Brain microvascular endothelial cell (primary cell): ENCODE results near the gene REG3A.

Experiments
- DNase-seq: peaks from one replicate; pipeline ENCODE4 v3.0.0-alpha.2; 2020
- H3K27ac ChIP-seq: fragments of 250-450 bp; sonication (Bioruptor Pico); 2 replicates; pipeline ENCODE4 v1.5.1; 2020; ENCODE audit warnings: mild to moderate bottlenecking, moderate library complexity
- H3K27me3 ChIP-seq: fragments of 250-450 bp; sonication (Bioruptor Pico); replicated peaks from 2 replicates; pipeline ENCODE4 v1.5.1; 2020; ENCODE audit warnings: mild to moderate bottlenecking
- H3K36me3 ChIP-seq: fragments of 250-450 bp; sonication (Bioruptor Pico); replicated peaks from 2 replicates; pipeline ENCODE4 v1.5.1; 2020; ENCODE audit warnings: mild to moderate bottlenecking
- H3K4me3 ChIP-seq: 2 replicates; pipeline ENCODE4 v1.5.1; 2011; ENCODE audit warnings: low read depth, mild to moderate bottlenecking, control low read depth, low read length, moderate library complexity
- in situ Hi-C: cut with HindIII; loops from 2 replicates; pipeline ENCODE4 v1.10.0; 2017; ENCODE audit warnings: low sequenced_read_pairs, low pct_ligation_motif_present
- TF ChIP-seq, protein P1 (sequence below): IDR thresholded peaks from 2 replicates; pipeline ENCODE4 v1.5.1; 2011; ENCODE audit warnings: low read depth, mild to moderate bottlenecking, moderate library complexity, low read length, control low read depth, inconsistent platforms; ENCODE audit errors: missing control alignments

REG3A gene

DNA sequence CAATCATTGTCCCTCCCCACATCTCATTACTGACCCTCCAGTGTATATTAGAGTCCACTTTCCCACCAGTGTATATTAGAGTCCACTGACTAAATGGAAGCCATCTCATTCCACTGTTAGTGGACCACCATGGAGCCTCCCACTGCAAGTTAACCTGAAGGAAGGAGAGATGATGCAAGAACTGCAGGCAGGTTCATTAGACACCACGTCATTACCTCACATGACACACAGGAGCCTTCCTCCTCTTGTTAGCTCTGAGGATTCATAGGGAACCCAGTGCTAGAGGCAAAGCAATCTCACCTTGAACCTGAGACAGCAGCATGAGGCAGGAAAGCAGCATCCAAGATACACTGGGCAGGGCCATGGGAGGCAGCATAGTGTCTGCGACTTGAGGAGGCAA is 523 bp downstream of the REG3A start:
- DNase-seq, result no peak
- Histone ChIP-seq H3K36me3 (no peaks in the 10 kb centered on the region), H3K27me3 (no peaks in the 10 kb centered on the region), H3K4me3 (no peak overlapping the region), H3K27ac (no peak overlapping the region)
- in situ Hi-C loops, result no loop called here
- TF ChIP-seq, protein P1, sequence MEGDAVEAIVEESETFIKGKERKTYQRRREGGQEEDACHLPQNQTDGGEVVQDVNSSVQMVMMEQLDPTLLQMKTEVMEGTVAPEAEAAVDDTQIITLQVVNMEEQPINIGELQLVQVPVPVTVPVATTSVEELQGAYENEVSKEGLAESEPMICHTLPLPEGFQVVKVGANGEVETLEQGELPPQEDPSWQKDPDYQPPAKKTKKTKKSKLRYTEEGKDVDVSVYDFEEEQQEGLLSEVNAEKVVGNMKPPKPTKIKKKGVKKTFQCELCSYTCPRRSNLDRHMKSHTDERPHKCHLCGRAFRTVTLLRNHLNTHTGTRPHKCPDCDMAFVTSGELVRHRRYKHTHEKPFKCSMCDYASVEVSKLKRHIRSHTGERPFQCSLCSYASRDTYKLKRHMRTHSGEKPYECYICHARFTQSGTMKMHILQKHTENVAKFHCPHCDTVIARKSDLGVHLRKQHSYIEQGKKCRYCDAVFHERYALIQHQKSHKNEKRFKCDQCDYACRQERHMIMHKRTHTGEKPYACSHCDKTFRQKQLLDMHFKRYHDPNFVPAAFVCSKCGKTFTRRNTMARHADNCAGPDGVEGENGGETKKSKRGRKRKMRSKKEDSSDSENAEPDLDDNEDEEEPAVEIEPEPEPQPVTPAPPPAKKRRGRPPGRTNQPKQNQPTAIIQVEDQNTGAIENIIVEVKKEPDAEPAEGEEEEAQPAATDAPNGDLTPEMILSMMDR, result no peak

DNA sequence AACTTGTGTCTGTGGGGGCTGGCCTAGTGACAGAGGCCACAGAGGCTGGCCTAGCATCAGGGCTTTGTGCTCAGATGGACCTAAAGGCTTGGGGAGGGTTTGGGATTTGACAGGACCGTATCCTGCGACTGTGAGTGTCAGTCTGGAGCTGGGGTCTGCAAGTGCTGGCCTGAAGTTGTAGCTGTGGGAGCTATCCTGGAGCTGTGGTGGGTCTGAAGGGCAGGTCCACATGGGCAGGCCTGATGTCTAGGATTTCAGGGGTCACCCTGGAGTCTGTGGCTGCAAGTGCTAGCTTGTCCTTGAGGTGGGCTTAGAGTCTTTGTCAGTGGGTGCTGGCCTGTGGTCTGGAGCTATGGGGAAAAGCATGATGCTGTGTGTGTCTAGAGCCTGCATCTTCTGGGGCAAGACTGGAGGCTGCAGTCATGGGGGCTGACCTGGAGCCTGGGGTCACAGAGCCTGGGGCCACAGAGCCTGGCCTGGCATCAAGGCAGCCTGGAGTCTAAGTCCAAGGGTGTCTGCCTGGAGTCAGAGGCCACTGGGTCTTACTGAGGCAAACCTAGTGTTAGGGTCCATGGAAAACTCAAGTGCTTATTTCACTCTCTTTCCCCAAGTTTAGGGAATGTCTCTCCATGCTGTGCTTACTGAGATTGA is 3.6 kb downstream of the REG3A start:
- in situ Hi-C loops, result no loop called here
- Histone ChIP-seq H3K4me3 (no peak overlapping the region), H3K36me3 (no peaks in the 10 kb centered on the region), H3K27ac (no peak overlapping the region), H3K27me3 (no peaks in the 10 kb centered on the region)
- TF ChIP-seq, protein P1, result no peak
- no peak for DNase-seq

DNA sequence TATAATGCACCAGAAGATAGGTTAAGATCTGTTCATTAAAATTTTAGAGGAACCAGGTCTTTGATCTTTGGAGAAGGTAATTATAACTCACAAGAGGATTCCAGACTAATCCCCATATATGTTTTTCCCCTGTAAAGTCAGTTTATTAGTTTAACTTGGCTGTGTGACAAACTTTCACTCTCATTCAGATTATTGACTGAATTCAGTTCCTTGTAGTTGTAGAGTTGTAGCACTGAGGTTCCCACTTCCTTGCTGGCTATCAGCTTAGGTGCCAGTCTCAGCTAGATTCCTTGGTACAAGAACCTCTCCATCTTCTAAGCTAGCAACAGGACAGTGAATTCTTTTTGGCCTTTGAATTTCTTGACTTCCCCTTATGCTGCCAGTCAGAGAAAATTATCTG is 20.1 kb downstream of the REG3A start:
- Histone ChIP-seq H3K36me3 (no peaks in the 10 kb centered on the region), H3K4me3 (no peak overlapping the region), H3K27me3 (no peaks in the 10 kb centered on the region), H3K27ac (no peak overlapping the region)
- TF ChIP-seq, protein P1, result no peak
- no peak for DNase-seq
- in situ Hi-C loops, result no loop called here

DNA sequence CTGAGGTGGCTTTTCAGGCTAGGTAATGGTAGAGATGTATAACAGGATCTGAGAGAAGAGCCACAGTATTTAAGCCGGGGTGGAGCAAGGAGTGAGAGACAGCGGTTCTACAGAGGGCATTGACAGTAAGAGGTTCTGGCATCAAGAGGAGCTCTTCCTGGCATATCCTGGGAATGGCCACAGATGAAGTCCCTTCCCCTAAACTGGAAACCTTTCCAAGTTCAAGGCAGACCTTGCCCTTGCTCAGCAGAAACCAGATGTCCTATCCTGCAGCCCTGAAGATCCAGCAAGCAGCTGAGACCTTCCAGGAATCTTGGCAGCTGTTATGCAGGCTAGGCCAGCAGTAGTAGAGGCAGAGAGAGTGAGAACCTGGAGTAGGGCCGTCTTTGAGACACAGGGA is 21.2 kb downstream of the REG3A start:
- H3K4me3 ChIP-seq, result no peak overlapping the region
- no peak for DNase-seq
- in situ Hi-C loops, result no loop called here
- H3K27ac ChIP-seq, result no peak overlapping the region
- TF ChIP-seq, protein P1, result no peak
- no peaks in the 10 kb centered on the region for H3K36me3 ChIP-seq
- H3K27me3 ChIP-seq, result no peaks in the 10 kb centered on the region

DNA sequence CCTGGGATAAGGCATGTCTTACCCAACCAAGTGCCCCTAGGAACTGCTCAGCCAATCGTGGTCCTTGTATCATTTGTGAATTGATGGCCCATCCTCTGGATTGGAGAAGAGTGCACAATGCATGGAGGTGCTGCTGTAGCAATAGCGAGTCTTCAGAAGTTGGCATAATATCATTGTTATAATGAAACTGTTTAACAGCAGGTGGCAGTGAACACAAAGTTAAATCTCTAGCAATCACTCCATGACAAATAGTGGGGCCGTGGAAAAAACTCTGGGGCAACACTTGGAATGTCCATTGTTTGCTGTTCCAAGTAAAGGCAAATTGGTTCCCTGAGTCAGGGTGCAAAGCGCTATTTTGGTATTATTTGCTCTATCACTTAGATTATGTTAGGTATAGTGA is 27.9 kb downstream of the REG3A start:
- TF ChIP-seq, protein P1, result no peak
- Histone ChIP-seq H3K27me3 (no peaks in the 10 kb centered on the region), H3K4me3 (no peak overlapping the region), H3K27ac (no peak overlapping the region), H3K36me3 (no peaks in the 10 kb centered on the region)
- in situ Hi-C loops, result no loop called here
- DNase-seq, result no peak

DNA sequence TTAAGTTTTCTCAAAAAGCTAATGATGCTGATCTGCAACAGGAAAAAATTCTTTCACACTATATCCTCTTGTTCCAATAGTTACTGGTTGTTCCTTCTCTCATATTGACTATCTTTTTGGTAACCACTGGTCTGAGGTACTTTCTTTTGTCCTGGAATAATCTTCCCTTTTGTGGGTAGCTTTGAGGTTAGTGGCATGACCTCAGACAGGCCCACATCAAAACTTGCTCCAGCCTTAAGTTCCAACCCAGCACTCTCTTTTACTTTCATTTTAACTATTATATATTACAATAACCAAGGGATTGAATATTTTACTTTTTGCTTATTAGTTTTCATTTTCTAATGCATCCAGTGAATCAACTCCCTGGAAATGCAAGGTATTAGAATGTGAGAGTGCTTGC is 29.7 kb downstream of the REG3A start:
- no peak for DNase-seq
- H3K27ac ChIP-seq, result no peak overlapping the region
- in situ Hi-C loops, result no loop called here
- H3K4me3 ChIP-seq, result no peak overlapping the region
- TF ChIP-seq, protein P1, result no peak
- no peaks in the 10 kb centered on the region for H3K36me3 ChIP-seq
- H3K27me3 ChIP-seq, result no peaks in the 10 kb centered on the region
